GM18502 (cell line): ENCODE measurements around the gene TYRP1.
"Not testable (repeated sequence)": the region's sequence is repeated elsewhere in the genome, so short reads cannot be mapped to it uniquely, and the experiment has no call there.

ENCODE experiments used
- ATAC-seq: cut with Tn5 transposase; IDR thresholded peaks from one replicate; pipeline ENCODE4 v1.9.1; 2021; ENCODE audit warnings: mild to moderate bottlenecking; ENCODE audit not compliant: unreplicated experiment, poor library complexity

TYRP1 gene, protein sequence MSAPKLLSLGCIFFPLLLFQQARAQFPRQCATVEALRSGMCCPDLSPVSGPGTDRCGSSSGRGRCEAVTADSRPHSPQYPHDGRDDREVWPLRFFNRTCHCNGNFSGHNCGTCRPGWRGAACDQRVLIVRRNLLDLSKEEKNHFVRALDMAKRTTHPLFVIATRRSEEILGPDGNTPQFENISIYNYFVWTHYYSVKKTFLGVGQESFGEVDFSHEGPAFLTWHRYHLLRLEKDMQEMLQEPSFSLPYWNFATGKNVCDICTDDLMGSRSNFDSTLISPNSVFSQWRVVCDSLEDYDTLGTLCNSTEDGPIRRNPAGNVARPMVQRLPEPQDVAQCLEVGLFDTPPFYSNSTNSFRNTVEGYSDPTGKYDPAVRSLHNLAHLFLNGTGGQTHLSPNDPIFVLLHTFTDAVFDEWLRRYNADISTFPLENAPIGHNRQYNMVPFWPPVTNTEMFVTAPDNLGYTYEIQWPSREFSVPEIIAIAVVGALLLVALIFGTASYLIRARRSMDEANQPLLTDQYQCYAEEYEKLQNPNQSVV

DNA sequence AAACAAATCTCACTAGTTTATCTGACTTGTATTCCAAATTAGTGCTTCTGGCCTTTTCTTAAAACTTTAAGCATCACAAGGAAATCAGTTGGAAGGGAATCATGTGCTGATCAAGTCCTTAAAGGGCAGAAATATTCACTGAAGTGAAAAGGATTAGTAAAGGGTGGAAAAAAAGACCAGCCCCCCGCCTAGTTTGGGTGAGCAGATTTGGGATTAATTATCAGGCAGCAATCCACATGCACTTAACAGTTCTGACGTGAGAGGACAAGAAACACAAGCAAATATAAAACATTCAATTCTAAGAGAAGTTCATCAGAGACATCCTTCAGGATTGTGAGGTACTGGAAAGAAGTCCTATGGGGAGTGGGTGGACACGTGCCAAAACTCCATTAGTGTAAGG lies at the start of gene TYRP1:
Gene TYRP1 (plus strand): TSS at position 245 of the 400 bp plus-strand sequence. CDS start 612 bp downstream, outside the sequence.
- ATAC-seq = no peak

DNA sequence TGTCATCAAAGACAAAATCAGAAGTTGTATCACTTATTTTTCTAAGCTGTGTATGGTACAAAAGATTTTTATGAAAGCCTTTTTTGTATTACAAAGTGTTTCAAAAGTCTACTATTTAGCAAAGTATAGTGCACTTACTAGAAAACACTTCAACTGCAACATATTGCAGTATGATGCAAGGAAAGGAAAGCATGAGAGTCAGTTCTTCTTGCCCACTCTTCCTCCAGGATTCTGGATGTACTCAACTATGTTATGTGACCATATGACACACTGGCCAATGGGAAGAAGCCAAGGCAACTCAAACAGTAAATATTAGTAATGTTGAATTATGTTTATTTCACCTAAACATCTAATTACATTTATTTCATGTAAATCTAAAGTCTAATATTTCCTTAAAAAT lies 49.5 kb upstream of the TYRP1 start:
- no peak for ATAC-seq

DNA sequence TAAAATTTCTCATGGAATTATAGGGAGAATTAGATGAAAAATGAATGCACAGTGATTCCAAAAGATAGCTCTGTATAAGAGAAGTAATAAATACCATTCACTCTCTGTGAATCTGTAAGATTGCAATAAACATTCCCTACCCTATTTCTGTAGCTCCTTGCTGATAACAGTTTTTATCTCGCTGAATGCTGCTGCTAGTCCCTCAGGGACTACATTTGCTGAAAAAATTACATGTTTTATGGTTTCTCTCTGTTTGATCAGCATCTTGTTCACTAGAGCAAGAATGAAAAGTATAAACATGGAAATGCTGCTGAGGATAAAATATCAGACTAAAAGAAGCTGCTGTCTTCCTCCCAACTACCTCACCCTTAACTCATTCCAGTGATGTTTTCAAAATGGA lies 44.3 kb upstream of the TYRP1 start:
- no peak for ATAC-seq

DNA sequence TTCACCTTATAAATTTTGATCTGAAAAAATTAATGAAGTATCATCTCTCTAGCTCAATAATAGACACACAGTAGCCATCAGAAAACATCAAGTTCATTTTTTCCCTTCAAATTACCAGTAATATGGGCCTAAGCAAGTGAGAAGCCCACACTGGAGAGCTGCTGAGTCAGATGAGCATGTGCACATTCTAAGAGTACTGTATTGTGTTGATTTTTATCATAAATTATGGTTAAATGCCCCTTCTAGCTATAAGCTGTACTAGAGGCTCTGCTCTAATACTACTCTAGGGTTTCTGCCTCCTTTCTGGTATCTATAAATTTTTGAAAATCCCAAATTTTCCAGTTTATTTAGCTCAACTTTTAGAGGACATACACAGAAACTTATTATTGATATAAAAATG lies 42.1 kb upstream of the TYRP1 start:
- ATAC-seq = no peak

DNA sequence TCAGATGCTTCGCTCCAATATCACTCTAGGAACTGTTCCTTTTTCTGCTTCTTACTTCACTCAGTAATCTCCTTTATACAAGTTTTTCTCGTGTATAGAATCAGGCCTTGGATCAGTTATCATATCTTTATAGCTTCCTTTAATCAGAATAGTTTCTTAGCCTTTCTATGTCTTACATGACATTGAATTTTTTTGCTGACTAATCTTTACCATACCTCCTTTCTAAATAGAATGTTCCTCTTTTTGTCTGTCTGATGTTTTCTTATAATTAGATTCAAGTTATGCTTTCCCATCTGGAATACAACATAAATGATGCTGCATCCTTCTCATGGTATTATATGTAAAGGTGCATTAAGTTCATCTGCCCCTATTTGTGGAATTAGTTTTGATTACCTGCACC lies 40.2 kb upstream of the TYRP1 start:
- ATAC-seq = no peak

GRCh38 chr9:12656803-12657202 lies 36.4 kb upstream of the TYRP1 start:
- ATAC-seq = no peak

DNA sequence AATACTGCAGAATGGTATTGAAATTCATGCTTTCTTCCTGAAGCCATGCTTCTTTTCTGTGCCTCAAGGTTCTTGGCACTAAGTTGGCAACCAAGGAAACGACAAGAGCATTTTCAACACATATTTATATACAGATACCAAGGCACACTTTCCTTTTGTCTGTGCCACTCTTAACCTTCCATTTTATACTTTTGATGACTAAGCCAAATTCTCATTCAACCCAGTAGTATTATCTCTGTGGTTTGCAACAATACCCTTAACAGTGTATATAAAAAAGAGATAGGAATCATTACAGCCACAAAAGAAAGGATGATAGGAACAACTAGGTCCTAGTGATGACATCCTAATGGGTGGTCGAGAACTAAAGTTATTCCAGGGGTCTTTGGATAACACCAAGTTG lies 36.0 kb upstream of the TYRP1 start:
- ATAC-seq = no peak

DNA sequence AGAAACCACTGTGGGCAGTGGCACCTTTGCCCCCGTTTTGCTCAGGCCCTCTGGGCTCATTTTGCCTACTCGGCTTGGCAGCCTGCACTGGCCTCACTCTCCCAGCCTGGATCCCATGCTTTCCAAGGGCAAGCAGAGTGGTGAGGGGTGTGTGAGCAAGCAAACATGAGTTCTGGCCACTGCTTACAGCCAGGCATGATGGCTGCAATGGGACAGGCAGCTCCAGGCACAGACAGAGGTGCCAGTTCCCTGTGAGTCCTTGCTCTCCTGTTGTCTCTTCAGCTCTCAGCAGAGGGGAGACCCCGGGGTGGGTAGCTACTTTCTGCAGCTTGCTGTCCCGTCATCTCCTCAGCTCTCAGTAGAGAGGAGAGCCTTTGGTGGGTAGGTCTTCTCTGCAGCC lies 35.2 kb upstream of the TYRP1 start:
- ATAC-seq = no peak

- no peak for ATAC-seq
These were observed 34.5 kb upstream of the TYRP1 start for GRCh38 chr9:12658531-12659209.

GRCh38 chr9:12659220-12659619 lies 34.0 kb upstream of the TYRP1 start:
- no peak for ATAC-seq

- ATAC-seq = no peak
These were observed 26.4 kb upstream of the TYRP1 start for GRCh38 chr9:12666813-12667212.

DNA sequence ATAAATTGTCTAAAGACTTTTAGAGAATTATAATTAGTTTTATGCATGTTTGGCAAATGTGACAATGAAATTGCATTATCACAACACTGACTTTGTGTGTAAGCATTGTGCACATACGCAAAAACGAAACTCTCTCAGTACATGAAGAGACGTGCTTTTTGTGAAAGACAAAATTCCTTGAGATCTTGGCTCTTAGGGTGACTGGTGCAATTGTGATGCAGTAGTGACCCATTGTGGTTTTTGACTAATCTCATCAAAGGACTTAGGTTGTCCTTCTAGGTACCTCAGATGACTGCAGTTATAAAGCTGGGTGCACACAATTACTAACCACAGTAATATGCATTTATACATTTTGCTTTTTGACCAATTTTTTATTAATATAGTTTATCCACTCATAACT lies 25.3 kb upstream of the TYRP1 start:
- no peak for ATAC-seq

GRCh38 chr9:12670006-12670405 lies 23.2 kb upstream of the TYRP1 start:
- ATAC-seq = no peak

- ATAC-seq = no peak
These were observed 18.2 kb upstream of the TYRP1 start for GRCh38 chr9:12674961-12675360.

- not testable (repeated sequence) for ATAC-seq
These were observed 15.6 kb upstream of the TYRP1 start for GRCh38 chr9:12677462-12678126.

GRCh38 chr9:12680341-12680740 lies 12.8 kb upstream of the TYRP1 start:
- no peak for ATAC-seq

DNA sequence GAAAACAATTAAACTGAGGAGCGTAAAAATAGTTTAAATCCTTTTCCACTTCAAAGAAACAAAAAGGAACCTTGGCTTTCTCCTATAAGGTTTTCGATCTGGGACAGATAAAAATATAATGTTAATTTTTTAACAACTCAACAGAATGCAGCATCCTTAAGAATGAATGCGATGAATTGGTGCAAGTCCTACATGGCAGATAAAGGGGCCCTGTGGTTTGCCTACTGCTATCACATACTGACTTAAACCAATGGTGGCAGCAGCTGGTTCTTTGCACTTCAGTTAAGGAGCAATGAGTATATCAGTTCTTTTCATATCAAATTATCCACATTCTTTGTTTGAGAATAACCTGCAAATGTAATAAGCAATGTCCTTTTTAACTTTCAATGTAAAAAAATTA lies 12.4 kb upstream of the TYRP1 start:
- ATAC-seq = no peak

GRCh38 chr9:12681620-12682019 lies 11.6 kb upstream of the TYRP1 start:
- ATAC-seq = no peak

DNA sequence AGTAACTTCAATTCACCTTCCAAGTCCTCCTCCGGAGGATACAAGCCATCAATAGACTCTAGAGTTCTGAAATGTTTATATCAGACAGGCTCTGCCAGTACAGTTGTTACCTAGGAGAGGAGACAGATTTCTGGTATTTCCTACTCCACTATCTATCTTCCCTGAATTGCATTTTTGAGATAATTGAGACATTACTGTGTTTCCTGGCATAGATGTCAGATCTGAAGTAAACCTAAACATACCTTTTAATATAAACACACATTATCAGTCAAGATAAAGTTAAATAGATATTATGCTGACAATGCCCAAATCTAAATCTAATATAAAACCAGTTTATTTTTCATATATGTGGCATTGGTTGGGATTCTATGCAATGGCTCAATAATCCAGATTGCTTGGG lies 8.2 kb upstream of the TYRP1 start:
- no peak for ATAC-seq

DNA sequence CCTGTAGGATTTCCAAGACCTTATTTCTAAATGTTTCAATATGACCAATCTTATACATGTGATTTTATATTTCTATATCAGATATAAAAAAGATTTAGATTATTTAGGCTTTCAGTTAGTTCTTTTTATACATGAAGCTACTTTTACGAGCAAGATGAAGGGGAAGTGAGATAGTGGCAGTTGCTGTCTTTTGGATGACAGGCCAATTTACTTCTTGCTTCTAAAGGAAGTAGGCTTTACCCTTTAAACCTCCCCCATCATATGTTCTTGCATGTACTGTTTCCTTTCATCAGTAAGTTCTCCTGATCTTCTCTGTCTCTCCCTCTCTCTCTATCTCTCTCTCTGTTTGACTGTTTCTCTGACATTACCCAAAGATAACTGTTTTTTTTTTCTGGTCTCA lies 4.0 kb upstream of the TYRP1 start:
- ATAC-seq = no peak

GRCh38 chr9:12694013-12694412 lies 828 bp downstream of the TYRP1 start:
- ATAC-seq = no peak
